Stimulated activated CD4-positive, alpha-beta T cell treated with anti-CD3 and anti-CD28 coated beads, Interleukin-15, amount 100 ng/mL, for 24 hours (primary cell): ENCODE measurements around the gene KLF9.

ENCODE experiments used
- DNase-seq: peaks from one replicate; pipeline ENCODE4 v3.0.0-alpha.2; 2020

Gene KLF9

GRCh38 chr9:70413799-70414775 lies at the start of gene KLF9:
Gene KLF9, minus strand, starts transcription at chr9:70414657. Its CDS starts 1,294 bp downstream, at chr9:70413363.
- peak; percentile 91 for DNase-seq

GRCh38 chr9:70463877-70464276 lies 49.4 kb upstream of the KLF9 start:
- DNase-seq, result no peak

- DNase-seq, result no peak
These were observed 47.8 kb upstream of the KLF9 start for GRCh38 chr9:70462300-70462699.

GRCh38 chr9:70457235-70457634 lies 42.8 kb upstream of the KLF9 start:
- no peak for DNase-seq

- DNase-seq, result no peak
These were observed 41.7 kb upstream of the KLF9 start for GRCh38 chr9:70455993-70456704.

- no peak for DNase-seq
These were observed 37.9 kb upstream of the KLF9 start for GRCh38 chr9:70452365-70452764.

- DNase-seq, result no peak
These were observed 37.3 kb upstream of the KLF9 start for GRCh38 chr9:70451765-70452164.

- no peak for DNase-seq
These were observed 36.3 kb upstream of the KLF9 start for GRCh38 chr9:70450738-70451137.

- DNase-seq, result no peak
These were observed 35.0 kb upstream of the KLF9 start for GRCh38 chr9:70449461-70449860.

- DNase-seq, result no peak
These were observed 34.5 kb upstream of the KLF9 start for GRCh38 chr9:70448919-70449318.

GRCh38 chr9:70444904-70445303 lies 30.4 kb upstream of the KLF9 start:
- DNase-seq, result no peak

- no peak for DNase-seq
These were observed 27.9 kb upstream of the KLF9 start for GRCh38 chr9:70442328-70442848.

GRCh38 chr9:70441622-70442021 lies 27.2 kb upstream of the KLF9 start:
- DNase-seq, result no peak

GRCh38 chr9:70439991-70440706 lies 25.7 kb upstream of the KLF9 start:
- no peak for DNase-seq

- peak; percentile 18 for DNase-seq
These were observed 24.0 kb upstream of the KLF9 start for GRCh38 chr9:70438341-70438928.

- DNase-seq, result no peak
These were observed 21.5 kb upstream of the KLF9 start for GRCh38 chr9:70435948-70436347.

- DNase-seq, result no peak
These were observed 15.4 kb upstream of the KLF9 start for GRCh38 chr9:70429899-70430298.

- DNase-seq, result no peak
These were observed 14.3 kb upstream of the KLF9 start for GRCh38 chr9:70428781-70429180.

GRCh38 chr9:70427161-70427945 lies 12.9 kb upstream of the KLF9 start:
- DNase-seq, result no peak

GRCh38 chr9:70425192-70425591 lies 10.7 kb upstream of the KLF9 start:
- no peak for DNase-seq

- DNase-seq, result no peak
These were observed 8.1 kb upstream of the KLF9 start for GRCh38 chr9:70422371-70423043.
